IMR-90 (cell line): ENCODE results near the gene TTC9C. TPM values are rescaled to one million over a fixed set of nuclear protein-coding genes. Genes with fewer than 3 reads are reported as not detected.

Experiments
- ATAC-seq: fragments of 200-7000 bp; cut with Tn5 transposase; 2 replicates; pipeline ENCODE4 v1.9.1; 2020; ENCODE audit warnings: low read depth, mild to moderate bottlenecking, moderate library complexity
- BruUV-seq: library from RNA; stranded (reverse); fragments of 400-500 nt; replicated peaks from 2 replicates; lab custom pipeline; 2021; lab: Mats Ljungman, UMichigan
- CTCF ChIA-PET: fragments of 300-600 bp; formaldehyde crosslinking; extraction: SDS; loops from one replicate; lab custom pipeline; 2021; ENCODE audit warnings: antibody characterized with exemption; lab: Yijun Ruan, JAX
- POLR2A ChIA-PET: fragments of 300-600 bp; sonication (Branson Sonifier 250); formaldehyde crosslinking; loops from one replicate; lab custom pipeline; 2022; ENCODE audit warnings: antibody characterized with exemption; ENCODE audit not compliant: unreplicated experiment; lab: Charles Lee
- DNase-seq: peaks from one replicate; pipeline ENCODE4 v3.0.0; 2013
- H2AFZ ChIP-seq: replicated peaks from 2 replicates; pipeline ENCODE3; 2013; ENCODE audit warnings: low read length, mild to moderate bottlenecking; ENCODE audit not compliant: poor library complexity
- H2AK5ac ChIP-seq: 2 replicates; pipeline ENCODE4 v1.6.1; 2013; ENCODE audit warnings: low read depth, low read length, inconsistent platforms
- H2AK9ac ChIP-seq: replicated peaks from 2 replicates; pipeline ENCODE3; 2013; ENCODE audit warnings: mild to moderate bottlenecking, low read depth, low read length, moderate library complexity; ENCODE audit not compliant: poor library complexity
- H2BK120ac ChIP-seq: 2 replicates; pipeline ENCODE4 v1.6.1; 2013; ENCODE audit warnings: low read depth, low read length, inconsistent platforms
- H2BK15ac ChIP-seq: 3 replicates; pipeline ENCODE4 v1.6.1; 2013; ENCODE audit warnings: low read depth, low read length, inconsistent platforms
- H2BK20ac ChIP-seq: 2 replicates; pipeline ENCODE4 v1.6.1; 2013; ENCODE audit warnings: low read depth, mild to moderate bottlenecking, inconsistent platforms, low read length, moderate library complexity
- H2BK5ac ChIP-seq: 2 replicates; pipeline ENCODE4 v1.6.1; 2013; ENCODE audit warnings: mild to moderate bottlenecking, low read depth, low read length, inconsistent platforms; ENCODE audit not compliant: poor library complexity, severe bottlenecking
- H3K14ac ChIP-seq: replicated peaks from 2 replicates; pipeline ENCODE4 v1.6.1; 2013; ENCODE audit warnings: low read depth, low read length, inconsistent platforms
- H3K18ac ChIP-seq: 2 replicates; pipeline ENCODE4 v1.6.1; 2013; ENCODE audit warnings: low read depth, low read length, control low read depth
- H3K23ac ChIP-seq: 2 replicates; pipeline ENCODE4 v1.6.1; 2013; ENCODE audit warnings: low read depth, low read length, inconsistent platforms
- H3K27ac ChIP-seq: 2 replicates; pipeline ENCODE4 v1.5.1; 2013; ENCODE audit warnings: mild to moderate bottlenecking, control low read depth, low read length; ENCODE audit not compliant: insufficient read depth
- H3K27me3 ChIP-seq: 2 replicates; pipeline ENCODE4 v1.6.1; 2013; ENCODE audit warnings: low read length; ENCODE audit not compliant: control insufficient read depth, insufficient read depth
- H3K36me3 ChIP-seq: 2 replicates; pipeline ENCODE4 v1.6.1; 2013; ENCODE audit warnings: low read length, mixed read lengths; ENCODE audit not compliant: control insufficient read depth, insufficient read depth
- H3K4ac ChIP-seq: 2 replicates; pipeline ENCODE4 v1.6.1; 2013; ENCODE audit warnings: low read depth, low read length, inconsistent platforms
- H3K4me1 ChIP-seq: 2 replicates; pipeline ENCODE4 v1.6.1; 2013; ENCODE audit warnings: low read length, mixed read lengths; ENCODE audit not compliant: control insufficient read depth, insufficient read depth
- H3K4me2 ChIP-seq: 2 replicates; pipeline ENCODE4 v1.6.1; 2013; ENCODE audit warnings: low read depth, mild to moderate bottlenecking, control low read depth, low read length, moderate library complexity
- H3K4me3 ChIP-seq: 2 replicates; pipeline ENCODE4 v1.5.1; 2013; ENCODE audit warnings: low read depth, mild to moderate bottlenecking, control low read depth, low read length, moderate library complexity; ENCODE audit not compliant: insufficient read depth
- H3K56ac ChIP-seq: 2 replicates; pipeline ENCODE4 v1.6.1; 2013; ENCODE audit warnings: low read length, inconsistent platforms; ENCODE audit not compliant: insufficient read depth; ENCODE audit errors: extremely low read depth
- H3K79me1 ChIP-seq, 2 experiments: 2 replicates each; pipeline ENCODE4 v1.6.1; 2013; ENCODE audit warnings: low read length in 2 of 2, inconsistent platforms in 1 of 2, low read depth in 1 of 2
- H3K9ac ChIP-seq: 2 replicates; pipeline ENCODE4 v1.6.1; 2013; ENCODE audit warnings: low read depth, low read length, control low read depth
- H3K9me1 ChIP-seq: 2 replicates; pipeline ENCODE4 v1.6.1; 2013; ENCODE audit warnings: low read length, inconsistent platforms; ENCODE audit not compliant: insufficient read depth
- H3K9me3 ChIP-seq: 2 replicates; pipeline ENCODE4 v1.6.1; 2013; ENCODE audit warnings: low read length; ENCODE audit not compliant: control insufficient read depth, insufficient read depth
- H4K20me1 ChIP-seq: 2 replicates; pipeline ENCODE4 v1.6.1; 2013; ENCODE audit warnings: low read length, inconsistent platforms; ENCODE audit not compliant: insufficient read depth
- H4K5ac ChIP-seq: 2 replicates; pipeline ENCODE4 v1.6.1; 2013; ENCODE audit warnings: mild to moderate bottlenecking, low read depth, low read length, control low read depth
- H4K8ac ChIP-seq, 2 experiments: 2 replicates each; pipeline ENCODE4 v1.6.1; 2013; ENCODE audit warnings: low read depth in 2 of 2, low read length in 2 of 2, control low read depth in 1 of 2, inconsistent platforms in 1 of 2
- H4K91ac ChIP-seq: 2 replicates; pipeline ENCODE4 v1.6.1; 2013; ENCODE audit warnings: low read depth, low read length, inconsistent platforms; ENCODE audit not compliant: insufficient read depth
- CEBPB ChIP-seq: IDR thresholded peaks from 2 replicates; pipeline ENCODE4 v1.6.1; 2012; ENCODE audit warnings: low read depth, low read length, improper control_type of control experiment
- CHD1 ChIP-seq: IDR thresholded peaks from 2 replicates; pipeline ENCODE4 v1.6.1; 2012; ENCODE audit warnings: low read depth, low read length, improper control_type of control experiment
- CTCF ChIP-seq: conservative IDR thresholded peaks from 2 replicates; pipeline ENCODE4 v1.5.1; 2012; ENCODE audit warnings: mild to moderate bottlenecking, low read depth, low read length, improper control_type of control experiment
- FOS ChIP-seq: fragments of 150-350 bp; IDR thresholded peaks from 2 replicates; pipeline ENCODE4 v1.6.1; 2016; ENCODE audit warnings: low read depth, low read length
- MAFK ChIP-seq: IDR thresholded peaks from 2 replicates; pipeline ENCODE4 v1.6.1; 2012; ENCODE audit warnings: low read depth, low read length, improper control_type of control experiment
- NFE2L2 ChIP-seq: fragments of 150-350 bp; IDR thresholded peaks from 2 replicates; pipeline ENCODE4 v1.6.1; 2016; ENCODE audit warnings: low read depth, mild to moderate bottlenecking, low read length
- POLR2A ChIP-seq: IDR thresholded peaks from 2 replicates; pipeline ENCODE4 v1.6.1; 2012; ENCODE audit warnings: mild to moderate bottlenecking, low read depth, low read length
- RAD21 ChIP-seq: IDR thresholded peaks from 2 replicates; pipeline ENCODE4 v1.6.1; 2012; ENCODE audit warnings: low read length, improper control_type of control experiment
- RCOR1 ChIP-seq: IDR thresholded peaks from 2 replicates; pipeline ENCODE4 v1.6.1; 2012; ENCODE audit warnings: mild to moderate bottlenecking, low read length, improper control_type of control experiment; ENCODE audit not compliant: insufficient replicate concordance
- RFX5 ChIP-seq: IDR thresholded peaks from 2 replicates; pipeline ENCODE4 v1.8.0; 2012; ENCODE audit warnings: low read depth, mild to moderate bottlenecking, low read length, moderate library complexity
- SMC3 ChIP-seq: fragments of 150-350 bp; IDR thresholded peaks from 2 replicates; pipeline ENCODE4 v1.6.1; 2016; ENCODE audit warnings: low read depth, mild to moderate bottlenecking, antibody characterized with exemption, low read length, moderate library complexity
- WGBS, 2 experiments: methylation state at CpG; one replicate each; pipeline versions ENCODE4 v1.1.5 to v1.1.7; 2013; ENCODE audit warnings: missing lambda C conversion rate in 2 of 2; ENCODE audit not compliant: insufficient read length in 1 of 2; ENCODE audit errors: extremely low coverage in 2 of 2; 5-methylcytosine and 5-hydroxymethylcytosine counted together
- dilution Hi-C: fragments of 300-500 bp; cut with HindIII; formaldehyde crosslinking; loops from one replicate; pipeline ENCODE4 v1.14.3; 2018; ENCODE audit warnings: low sequenced_read_pairs; ENCODE audit not compliant: unreplicated experiment
- in situ Hi-C: fragments of 300-500 bp; cut with MboI; formaldehyde crosslinking; loops from 3 replicates; pipeline ENCODE4 v1.14.3; 2019; ENCODE audit warnings: low sequenced_read_pairs, inconsistent platforms, mixed read lengths
- intact Hi-C: fragments of 100-400 bp; cut with micrococcal nuclease; formaldehyde crosslinking; loops from 2 replicates; pipeline ENCODE4 v1.10.0; 2022
- polyA plus RNA-seq, 3 experiments: library from polyadenylated mRNA; depleted of rRNA; stranded (reverse); fragments of >200 nt; gene quantifications; 2 replicates each; pipeline ENCODE4 v1.2.3, GENCODE V29; 2012; ENCODE audit warnings: low replicate concordance in 1 of 3
- total RNA-seq: library from RNA; depleted of rRNA; stranded (reverse); fragments of >200 nt; gene quantifications from 2 replicates; pipeline ENCODE4 v1.2.3, GENCODE V29; 2012
- TF ChIP-seq, protein P1 (sequence below): fragments of 150-350 bp; IDR thresholded peaks from 2 replicates; pipeline ENCODE4 v1.6.1; 2016; ENCODE audit warnings: low read depth, mild to moderate bottlenecking, low read length, moderate library complexity, borderline replicate concordance

Gene TTC9C
- total and polyA plus RNA-seq, 2 of the 4 experiments (the other 2 are of a cell fraction): 32.9 to 37.1 TPM

DNA sequence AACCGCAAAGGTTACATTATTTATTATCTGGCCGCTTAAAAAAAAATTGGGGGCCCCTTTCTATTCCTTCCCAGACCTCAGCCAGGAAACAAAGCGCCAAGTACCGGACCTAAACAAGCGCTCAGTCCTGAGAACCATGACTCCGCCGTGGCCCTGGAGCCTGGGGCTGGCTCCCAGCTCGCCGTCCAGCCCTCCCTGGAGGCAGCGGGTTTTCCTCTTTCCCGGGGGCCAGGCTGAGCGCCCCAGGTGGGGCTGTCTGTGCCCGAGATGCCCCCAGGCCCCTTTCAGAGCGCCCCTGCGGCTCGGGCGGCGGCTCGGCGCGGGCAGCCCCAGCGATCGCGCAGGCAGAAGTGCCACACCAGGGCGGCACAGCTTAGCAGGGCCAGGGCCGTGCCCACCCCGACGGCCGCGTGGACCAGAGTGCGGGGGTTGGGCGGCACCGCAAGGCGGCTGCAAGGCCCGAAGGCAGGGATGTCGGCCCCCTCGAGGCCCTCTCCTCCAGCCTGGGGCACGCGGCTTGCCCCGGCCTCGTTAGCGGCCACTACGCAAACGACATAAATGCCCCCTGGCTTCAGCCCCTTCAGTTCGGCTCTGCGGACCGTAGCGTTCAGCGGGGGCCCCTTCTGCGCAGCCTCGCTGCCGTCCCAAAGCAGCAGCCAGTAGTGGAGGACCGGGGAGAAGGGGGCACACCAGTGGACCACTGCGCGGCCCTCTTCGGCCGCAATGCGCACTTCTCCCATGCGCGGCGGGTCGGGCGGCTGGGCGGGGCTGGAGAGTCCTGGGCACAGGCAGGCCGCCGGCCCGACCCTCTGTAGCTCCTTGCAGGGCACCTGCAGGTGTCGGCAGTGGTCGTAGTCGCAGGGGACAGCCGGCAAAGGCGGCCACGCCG, 40.5 kb upstream of the TTC9C start:
- DNase-seq: no peak
- Histone ChIP-seq H3K4me3 (no peak overlapping the region), H3K4me2 (no peak overlapping the region; the same call in 1 of the 2 replicates), H4K20me1 (0 out of 2 replicates have a peak, but pooled peaks cover 6% of the 10 kb centered on the region), H3K4me1 (peaks cover 9% of the 10 kb centered on the region; the same call in 1 of the 2 replicates), H2AK5ac (peak overlapping the region; percentile 66), H4K91ac (no peak overlapping the region; the same call in 1 of the 2 replicates), H3K27me3 (no peaks in the 10 kb centered on the region), H2BK20ac (no peak overlapping the region), H2BK15ac (no peak overlapping the region), H3K9ac (no peak overlapping the region), H4K5ac (no peak overlapping the region; the same call in 1 of the 2 replicates), H3K9me3 (no peaks in the 10 kb centered on the region), H4K8ac (peak overlapping the region; percentile 54 to 60; a peak in 1 of 4 replicates), H2AFZ (peak overlapping the region; percentile 48), H3K18ac (no peak overlapping the region), H3K23ac (peak overlapping the region; percentile 5; the same call in 1 of the 2 replicates), H2BK120ac (no peak overlapping the region), H3K9me1 (peaks cover 6% of the 10 kb centered on the region; the same call in 1 of the 2 replicates), H3K56ac (no peak overlapping the region), H3K79me1 (no peaks in the 10 kb centered on the region), H3K36me3 (peaks cover 21% of the 10 kb centered on the region), H3K27ac (no peak overlapping the region), H3K4ac (no peak overlapping the region), H3K14ac (no peak overlapping the region), H2BK5ac (no peak overlapping the region), H2AK9ac (peak overlapping the region; percentile 73)
- CTCF ChIA-PET: interaction anchor here (2.0 kb wide), 1 partner anchor 8 kb away, joined by 5 read pairs; the partner anchor contains the start of gene UBXN1
- in situ Hi-C loops (no loop called here), dilution Hi-C loops (no loop called here), intact Hi-C loops (no loop called here)
- WGBS, 2 experiments: 60% methylated on average over 38 of the region's 74 CpGs; no CpG with 5 or more reads in 1 of the 2 experiments
- POLR2A ChIA-PET: no interaction called here
- ATAC-seq: no peak; the same call in 1 of the 2 replicates
- TF ChIP-seq RFX5 (no peak), POLR2A (no peak), NFE2L2 (no peak), RAD21 (no peak), SMC3 (no peak), CTCF (no peak), MAFK (no peak), CHD1 (no peak), FOS (no peak), RCOR1 (no peak), CEBPB (no peak)
- TF ChIP-seq, protein P1, sequence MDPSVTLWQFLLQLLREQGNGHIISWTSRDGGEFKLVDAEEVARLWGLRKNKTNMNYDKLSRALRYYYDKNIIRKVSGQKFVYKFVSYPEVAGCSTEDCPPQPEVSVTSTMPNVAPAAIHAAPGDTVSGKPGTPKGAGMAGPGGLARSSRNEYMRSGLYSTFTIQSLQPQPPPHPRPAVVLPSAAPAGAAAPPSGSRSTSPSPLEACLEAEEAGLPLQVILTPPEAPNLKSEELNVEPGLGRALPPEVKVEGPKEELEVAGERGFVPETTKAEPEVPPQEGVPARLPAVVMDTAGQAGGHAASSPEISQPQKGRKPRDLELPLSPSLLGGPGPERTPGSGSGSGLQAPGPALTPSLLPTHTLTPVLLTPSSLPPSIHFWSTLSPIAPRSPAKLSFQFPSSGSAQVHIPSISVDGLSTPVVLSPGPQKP: no peak
- no TSS peak for BruUV-seq
